Stimulated activated CD8-positive, alpha-beta memory T cell treated with anti-CD3 and anti-CD28 coated beads, Interleukin-7, amount 100 ng/mL, for 24 hours (primary cell): ENCODE results near the gene CACNB1.

Experiments
- DNase-seq: peaks from one replicate; pipeline ENCODE4 v3.0.0-alpha.2; 2020; ENCODE audit warnings: low read depth

Gene CACNB1

DNA sequence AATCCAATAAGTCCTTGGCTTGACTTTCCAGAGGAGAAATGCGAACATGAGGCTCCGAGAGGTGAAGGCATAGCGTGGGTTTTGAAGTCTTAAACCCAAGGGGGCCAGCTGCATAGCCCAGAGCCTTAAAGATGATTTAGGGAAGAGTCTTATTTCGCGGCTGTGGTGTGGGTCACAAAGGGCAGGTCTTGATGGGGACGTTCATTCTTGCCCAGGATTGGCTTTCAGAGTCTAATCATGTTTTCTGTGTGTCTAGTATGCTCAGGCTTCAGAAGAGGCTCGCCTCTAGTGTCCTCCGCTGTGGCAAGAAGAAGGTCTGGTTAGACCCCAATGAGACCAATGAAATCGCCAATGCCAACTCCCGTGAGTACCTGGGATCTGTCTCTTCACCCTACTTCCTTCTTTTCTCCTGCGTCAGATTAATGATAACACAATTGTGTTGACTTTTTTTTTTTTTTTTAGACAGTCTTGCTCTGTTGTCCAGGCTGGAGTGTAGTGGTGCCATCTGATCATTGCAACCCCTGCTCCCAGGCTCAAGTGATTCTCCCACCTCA lies 3.6 kb upstream of the CACNB1 start:
- DNase-seq = no peak

DNA sequence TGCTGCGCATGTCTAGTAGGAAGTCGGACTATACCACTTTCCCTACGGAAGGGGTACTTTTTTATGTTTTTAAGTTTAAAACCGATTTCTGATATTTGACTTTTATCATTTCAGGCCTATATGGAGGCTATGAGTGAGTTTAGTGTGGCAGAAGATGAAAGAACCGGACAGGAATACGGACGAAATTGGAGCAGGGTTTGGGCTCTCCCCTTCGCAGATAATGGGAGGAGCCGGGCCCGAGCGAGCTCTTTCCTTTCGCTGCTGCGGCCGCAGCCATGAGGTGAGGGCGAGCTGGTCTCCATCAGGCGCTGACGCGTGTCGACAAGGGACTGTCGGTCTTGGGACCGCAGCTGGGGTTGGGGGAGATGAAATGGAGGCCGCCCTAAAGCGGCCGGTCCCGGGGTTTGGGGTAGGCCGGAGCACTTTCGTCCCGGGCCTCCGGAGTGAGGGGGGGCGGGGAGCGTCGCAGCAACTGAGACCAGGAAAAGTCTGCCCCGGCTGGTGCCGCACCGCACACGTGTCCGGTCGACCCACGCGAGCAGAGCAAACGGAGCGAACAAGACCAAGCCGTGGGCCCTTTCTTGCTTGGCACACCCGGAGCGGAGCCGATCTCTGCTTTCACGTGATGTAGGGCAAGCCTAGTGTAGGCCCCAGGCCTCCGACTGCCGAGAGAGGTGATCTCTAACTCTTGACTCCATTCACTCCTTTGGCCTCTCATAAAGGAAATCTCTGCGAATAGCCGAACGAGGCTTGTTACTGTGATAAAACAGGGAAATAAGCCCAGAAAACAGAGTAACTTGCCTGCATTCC lies 2.8 kb upstream of the CACNB1 start, which contains the start of gene RPL19:
Gene RPL19, plus strand, starts transcription at position 214 of the 810 bp plus-strand sequence. Its CDS starts 62 bp downstream, at position 276.
- DNase-seq = peak; percentile 51

DNA sequence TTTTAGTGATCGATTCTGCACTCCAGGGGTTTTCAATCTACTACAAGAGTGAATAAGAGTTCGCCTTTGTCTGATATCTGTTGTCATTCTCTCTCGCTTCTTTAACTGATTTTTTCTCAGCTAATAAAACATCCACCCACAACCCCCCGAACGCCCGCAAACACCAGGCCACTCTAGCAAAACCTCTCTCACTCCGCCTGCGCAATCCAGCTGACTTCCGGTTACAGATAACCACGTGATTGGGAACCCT lies 2.3 kb upstream of the CACNB1 start:
- peak; percentile 79 for DNase-seq

DNA sequence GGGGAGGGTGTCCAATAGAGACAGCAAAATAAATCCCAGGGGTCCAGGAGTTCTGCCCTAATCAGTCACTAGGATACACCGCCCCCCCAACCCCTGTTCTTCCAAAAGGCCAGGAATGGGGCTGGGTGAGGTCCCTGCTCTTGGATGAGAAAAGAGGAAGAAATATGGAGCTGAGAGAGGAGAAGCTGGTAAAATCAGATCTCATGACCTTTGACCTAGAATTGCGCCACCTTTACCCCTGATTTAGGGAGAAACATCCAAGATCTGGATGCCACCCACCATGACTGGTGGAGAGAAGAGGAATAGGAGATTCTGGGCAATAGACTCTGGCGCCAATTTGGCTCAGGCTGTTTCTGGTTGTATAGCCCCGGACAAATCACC lies 707 bp upstream of the CACNB1 start:
- DNase-seq = no peak

DNA sequence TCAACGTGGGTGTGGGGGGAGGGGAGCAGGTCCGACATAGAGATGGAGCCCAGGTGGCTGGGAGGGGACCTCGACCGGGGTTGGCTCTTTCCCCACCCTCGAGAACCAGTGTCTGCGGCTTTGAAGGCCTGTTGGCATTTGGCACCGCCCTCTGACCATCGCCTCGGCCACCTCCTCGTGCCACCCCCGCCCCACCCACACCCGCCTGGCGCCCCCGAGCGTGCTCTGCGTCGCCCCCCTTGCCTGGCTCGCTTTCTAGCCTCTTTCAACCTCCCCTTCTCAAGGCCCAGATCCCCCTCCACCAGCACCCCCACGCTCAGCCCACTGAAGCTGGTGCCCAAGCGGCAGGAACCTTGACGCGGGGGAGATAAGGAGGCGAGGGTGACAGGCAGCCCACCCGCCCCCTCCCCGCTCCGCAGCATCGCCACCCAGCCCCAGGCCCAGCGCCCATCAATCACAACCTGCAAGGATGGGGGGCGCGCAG lies 619 bp downstream of the CACNB1 start:
- DNase-seq = no peak

DNA sequence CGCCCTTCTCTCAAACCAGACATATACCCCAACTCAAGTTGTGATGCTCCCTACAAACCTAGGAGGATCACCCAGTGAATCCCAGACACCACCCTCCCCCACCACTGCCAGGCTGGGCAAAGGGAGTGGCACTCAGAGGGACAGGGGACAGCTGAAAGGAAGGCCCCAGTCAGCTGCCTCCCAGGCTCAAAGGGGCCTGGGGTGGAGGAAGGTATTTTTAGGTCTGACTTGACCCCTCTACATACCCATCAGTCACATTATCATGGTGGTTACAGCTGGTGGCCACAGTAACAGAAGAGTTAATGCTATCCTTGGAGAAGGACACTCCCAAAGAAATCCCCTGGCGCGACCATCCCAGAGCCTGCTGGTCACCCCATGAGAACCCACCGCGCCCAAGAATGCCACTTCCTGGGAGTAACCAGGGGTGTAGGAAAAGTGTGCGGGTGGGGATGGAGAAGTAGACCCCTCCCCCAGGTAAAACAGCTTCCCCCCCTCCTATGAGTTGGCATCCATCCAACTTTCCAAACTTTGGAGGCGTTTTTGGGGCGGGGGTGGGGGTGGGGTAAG lies 1.1 kb downstream of the CACNB1 start:
- no peak for DNase-seq

DNA sequence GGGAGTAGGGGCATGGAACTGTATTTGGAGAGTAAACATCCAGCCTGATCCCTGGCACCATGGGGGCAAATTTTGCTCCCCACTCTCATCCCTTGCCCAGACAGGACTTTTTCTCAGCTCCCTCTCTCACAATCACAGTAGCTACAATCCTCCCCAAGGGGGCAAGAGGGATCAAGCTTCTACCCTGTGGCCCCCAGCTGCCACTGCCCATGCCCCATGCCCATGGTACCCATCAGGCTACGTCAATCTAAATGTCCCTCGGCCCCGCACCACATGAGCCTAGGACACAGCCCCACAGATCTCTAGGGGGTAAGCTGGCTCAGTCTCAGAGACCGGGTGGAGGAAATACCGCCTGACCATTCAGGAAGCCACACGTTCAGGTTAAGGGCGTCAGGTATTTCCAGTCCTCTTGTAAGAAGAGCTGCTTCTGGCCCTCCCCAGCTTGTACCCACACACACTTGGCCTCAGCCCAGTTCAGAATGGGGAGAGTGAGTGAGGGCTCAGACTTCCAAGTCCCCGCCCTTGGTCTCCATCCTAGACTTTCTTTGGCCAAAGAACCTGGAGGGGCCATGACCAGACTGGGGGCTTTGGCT lies 1.8 kb downstream of the CACNB1 start:
- DNase-seq = no peak

DNA sequence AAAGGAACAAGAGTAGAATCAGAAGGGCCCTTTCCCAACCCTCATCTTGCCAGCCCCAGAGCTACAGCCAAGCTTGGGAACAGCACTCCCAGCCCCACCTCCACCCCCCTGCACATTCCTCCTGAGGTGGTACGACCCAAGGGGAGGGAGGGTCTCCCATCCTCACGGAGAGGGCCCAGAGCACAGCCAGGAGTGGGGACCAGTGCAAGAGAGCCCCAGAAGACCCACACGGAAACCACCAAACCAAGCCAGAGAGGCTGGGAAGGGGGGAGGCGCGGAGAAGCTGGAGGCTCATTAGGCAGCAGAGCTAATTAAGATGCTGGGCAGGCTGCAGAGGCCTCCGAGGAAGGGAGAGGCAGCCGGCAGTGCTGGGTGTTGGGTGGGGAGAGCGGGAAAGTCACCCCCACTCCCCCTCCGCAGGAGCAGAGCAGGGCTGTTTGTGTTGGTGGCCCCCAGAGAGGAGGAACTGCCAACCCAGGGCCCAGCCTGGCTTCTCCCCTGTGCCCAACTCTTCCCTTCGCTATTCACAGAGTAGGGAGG lies 2.4 kb downstream of the CACNB1 start:
- no peak for DNase-seq

DNA sequence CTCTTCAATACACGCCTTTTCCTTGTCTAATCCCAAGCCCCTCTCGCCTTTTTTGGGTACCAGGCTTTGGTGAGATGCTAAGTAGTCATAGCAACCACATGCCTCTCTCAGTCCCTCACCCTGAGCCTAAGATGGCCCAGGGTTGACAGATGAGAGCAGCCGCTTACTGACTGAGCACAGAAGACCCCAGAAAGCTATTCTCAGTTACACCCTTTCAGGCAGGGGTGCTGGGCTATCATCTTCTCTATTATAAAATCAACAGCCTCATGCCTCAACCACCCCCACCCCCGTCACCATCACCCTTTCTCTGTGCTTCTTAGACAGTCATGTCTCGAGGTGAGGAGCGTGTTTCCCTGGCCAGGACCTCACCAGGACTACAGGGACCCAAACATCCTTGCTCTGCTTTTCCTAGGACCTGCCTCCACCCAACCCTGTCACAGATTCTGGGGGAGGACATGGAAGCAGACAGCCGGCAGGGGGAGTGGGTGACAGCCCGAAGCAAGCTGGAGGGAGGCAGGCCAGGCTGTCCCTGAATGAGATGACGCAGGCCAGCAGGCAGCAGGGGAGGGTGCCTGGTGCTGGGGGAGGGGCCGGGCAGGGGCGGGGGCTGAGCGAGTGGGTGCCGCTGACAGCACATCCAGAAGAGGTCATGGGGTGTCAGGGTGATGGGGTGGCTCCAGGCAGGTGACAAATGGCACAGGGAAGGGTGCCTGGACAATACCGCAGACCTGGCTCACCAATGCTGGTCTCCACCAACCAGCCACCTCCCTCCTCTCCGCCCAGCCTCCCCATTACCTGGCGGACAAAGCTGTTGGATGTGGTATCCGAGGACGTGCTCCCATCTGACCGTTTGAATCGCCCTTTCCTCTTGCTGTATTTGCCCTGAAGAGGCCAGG lies 3.1 kb downstream of the CACNB1 start:
- DNase-seq = no peak

DNA sequence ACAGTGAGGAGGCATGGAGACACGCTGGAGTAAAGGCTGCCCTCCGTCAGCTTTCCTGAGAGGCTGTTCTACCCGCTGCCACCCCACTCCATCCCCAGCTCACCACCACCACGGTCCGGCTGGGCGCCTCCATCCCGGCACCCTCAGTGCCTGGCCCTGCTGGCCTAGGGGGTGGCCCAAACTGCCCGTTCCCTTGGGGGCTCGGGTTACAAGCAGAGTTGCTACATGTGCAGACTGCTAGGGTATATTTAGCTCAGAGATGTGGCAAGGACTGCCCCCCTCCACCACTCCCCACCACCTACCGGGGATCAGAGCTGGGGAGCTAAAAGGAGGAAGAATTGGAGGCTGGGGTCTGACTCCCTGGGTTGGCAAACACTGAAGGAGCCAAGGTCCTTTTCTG lies 4.1 kb downstream of the CACNB1 start:
- no peak for DNase-seq

DNA sequence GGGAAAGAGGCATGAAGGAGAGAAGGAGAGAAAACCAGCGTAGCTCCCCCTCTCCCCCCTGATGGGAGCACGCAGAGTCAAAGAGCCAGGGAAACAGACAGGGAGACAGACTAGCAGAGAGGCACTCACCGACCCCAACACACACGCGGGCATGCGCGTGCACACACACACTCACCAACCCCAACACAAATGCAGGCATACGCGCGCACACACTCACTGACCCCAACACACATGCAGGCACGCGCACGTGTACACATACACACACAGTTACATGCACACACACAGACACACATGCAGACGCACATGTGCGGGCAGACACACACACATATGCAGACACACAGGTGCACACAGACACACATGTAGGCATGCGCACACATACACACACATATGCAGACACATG lies 4.6 kb downstream of the CACNB1 start:
- no peak for DNase-seq

DNA sequence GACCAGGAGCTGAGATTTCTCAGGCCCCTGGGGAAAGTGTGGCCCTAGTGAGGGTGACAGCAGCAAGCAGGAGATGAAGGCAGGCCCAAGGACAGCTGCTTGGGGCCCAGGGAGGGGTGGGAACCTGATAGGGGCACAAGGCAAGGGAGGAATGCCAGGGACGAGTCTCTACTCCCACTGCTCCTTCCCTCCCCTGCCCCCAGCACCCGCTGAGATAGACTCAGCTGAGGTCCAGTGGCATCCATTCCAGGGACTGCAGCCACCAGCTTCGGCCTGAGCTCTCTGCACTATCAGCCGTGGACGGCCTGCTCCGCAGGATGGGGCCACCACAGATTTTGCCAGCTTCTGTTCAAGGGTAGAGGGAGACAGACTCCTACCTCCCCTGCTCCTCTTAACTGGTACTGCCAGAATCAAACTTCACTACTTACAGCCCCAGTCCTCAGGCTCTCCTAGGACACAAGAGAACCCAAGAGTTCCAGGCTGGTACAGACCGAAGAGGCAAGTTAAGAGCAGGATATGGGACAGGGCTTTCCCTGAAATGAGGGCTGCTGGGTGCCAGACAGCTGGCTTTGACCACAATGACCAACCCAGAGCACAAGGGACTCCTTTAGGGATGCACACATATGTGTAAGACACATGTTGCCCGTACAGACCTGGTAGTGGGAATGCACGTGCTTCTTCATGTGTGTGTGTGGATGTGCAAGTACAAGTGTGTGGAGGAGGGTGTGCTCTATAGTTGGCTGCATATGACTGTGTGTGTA lies 5.5 kb downstream of the CACNB1 start:
- DNase-seq = no peak

DNA sequence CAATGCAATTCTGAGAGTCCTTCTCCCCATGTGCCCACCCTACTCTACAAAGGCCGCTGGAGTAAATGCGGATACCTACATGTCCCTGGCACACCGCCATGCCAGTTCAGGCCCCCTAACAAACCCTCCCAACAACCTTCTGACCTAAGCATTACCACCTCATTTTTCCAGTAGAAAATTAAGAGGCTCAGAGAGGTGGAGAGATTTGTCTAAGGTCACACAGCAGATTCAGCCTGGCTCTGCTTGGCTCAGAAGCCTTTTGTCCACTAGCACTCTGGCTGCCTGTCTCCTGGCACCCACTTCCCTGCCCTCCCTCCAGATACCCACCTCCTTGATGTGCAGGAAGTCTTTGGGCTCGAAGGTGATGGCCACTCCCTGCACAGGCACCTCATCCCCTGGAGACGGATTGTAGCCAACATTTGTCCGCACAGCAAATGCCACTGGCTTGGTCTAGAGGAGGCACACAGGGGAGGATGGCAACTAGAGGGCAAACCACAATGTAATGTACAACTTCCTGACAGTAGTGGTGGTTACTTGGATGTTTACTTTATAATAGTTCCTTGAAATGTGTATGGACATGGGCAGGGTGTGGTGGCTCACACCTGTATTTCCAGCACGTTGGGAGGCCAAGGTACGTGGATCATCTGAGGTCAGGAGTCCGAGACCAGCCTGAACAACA lies 10.2 kb downstream of the CACNB1 start:
- no peak for DNase-seq

DNA sequence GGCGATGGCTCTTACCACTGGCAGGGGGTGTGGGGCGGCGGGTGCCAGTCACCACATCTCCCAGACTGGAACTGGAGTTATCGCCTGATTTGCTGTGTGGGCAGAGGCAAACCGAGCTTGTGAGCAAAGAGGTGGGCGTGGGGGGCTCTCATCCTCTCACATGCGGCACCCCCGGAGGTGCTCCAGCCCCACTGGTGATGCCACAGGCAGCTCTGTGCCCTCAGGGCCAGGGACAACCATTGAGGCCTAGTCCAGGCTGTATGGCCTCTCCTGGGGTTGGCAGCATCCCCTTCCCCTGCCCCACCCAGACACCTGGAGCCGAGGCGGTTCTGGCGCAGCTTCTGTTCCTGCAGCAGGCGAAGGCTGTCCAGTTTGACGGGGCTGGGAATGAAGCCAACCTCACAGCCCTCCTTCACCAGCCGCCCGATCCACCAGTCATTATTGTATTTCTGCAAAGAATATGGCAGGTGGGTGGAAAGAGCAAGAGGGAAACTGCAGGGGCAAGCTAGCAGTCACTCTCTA lies 10.9 kb downstream of the CACNB1 start:
- DNase-seq = no peak

DNA sequence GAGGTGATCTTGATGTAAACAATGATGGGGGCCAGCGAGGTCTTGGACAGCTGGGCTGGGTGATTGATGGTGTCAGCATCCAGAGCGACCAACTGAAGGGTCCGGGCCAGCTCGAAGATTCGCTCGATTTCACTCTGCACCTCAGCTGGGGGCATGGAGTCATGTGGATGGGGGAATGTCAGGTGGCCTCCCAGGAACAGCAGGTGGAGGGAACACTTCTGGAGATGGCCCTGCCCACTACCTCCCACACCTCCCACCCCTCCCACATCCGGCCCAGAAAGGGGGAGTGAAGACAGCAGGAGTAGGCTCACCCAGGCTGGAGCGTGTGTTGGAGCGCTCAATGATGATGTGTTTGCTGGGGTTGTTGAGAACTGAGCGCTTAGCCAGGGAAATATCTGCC lies 13.7 kb downstream of the CACNB1 start:
- DNase-seq = no peak

DNA sequence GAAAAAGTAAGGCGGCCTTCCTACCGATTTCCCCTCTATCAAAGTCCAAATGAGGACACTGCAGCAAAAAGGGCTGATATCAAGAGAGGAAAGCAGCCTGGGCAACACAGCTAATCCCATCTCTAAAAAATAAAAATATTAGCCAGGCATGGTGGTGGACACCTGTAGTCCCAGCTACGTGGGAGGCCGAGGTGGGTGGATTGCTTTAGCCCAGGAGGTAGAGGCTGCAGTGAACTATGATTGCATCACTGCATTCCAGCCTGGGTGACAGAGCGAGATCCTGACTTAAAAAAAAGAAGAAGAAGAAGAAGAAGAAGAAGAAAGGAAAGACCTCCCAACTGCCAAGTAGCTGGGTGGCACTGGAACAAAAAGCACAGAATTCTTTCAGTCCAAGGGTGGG lies 14.4 kb downstream of the CACNB1 start:
- DNase-seq = no peak

DNA sequence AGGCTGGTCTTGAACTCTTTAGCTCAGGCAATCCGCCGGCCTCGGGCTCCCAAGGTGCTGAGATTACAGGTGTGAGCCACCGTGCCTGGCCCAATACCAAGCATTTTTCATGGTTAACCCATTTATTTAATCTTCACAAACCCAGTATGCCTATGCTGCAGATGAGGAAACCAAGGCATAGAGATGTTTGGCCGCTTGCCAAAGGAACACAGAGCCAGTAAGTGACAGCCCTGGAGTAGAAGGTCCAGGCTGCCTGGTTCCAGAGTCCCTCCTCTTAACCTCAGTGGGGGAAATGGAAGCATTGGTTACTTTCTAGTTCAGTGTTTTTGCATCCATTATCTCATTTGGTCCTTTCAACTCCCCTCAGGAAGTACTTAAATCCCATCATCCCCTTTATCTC lies 16.2 kb downstream of the CACNB1 start:
- no peak for DNase-seq

DNA sequence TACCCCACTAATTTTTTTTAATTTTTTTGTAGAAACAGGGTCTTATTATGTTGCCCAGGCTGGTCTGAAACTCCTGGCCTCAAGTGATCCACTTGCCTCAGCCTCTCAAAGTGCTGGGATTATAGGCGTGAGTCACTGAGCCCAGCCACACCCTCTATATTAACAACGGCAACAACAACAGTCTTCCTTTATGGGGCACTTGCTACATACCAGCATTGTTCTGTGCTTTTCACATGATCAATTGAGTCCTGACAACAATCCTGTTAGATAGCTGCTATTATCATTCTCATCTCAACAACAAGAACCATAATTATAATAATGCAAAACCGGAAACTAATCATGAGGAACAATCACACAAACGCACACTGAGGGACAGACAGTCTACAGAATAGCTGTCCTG lies 18.9 kb downstream of the CACNB1 start:
- DNase-seq = no peak

DNA sequence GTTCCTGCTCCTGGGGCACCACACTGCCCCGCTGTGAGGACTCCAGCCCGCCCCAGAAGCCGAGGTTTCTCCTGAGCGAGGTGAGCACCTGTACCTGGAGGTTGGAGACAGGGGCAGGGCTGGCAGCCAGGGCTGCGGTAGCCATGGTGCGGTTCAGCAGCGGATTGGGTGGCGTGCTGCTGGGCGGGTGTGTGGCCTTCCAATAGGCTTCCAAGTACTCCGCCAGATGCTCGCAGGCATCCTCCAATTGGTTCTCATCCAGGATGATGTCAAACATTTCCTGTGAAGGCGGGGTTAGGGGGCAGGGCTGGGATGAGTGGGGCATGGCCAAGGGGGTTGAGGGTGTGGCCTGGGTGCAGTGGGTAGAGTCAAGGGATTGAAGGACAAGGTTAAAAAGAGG lies 20.2 kb downstream of the CACNB1 start:
- no peak for DNase-seq

DNA sequence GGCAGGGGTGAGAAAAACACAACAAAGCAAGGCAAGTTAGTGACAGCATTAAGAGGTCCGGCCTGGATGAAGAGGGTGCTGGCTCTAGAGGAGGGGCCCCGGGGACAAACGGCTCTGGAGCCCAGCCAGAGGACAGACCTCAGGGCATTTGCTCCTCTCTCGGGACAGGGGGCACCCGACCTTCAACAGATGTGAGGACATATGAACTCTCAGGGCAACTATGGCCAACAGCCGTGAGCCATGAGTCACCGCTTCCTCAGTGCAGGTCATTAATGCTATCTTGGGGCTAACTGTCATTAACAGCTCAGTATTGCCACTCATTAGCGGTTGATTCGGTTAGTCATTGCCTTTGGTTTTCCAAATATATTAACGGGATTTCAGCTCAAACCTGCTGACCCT lies 21.8 kb downstream of the CACNB1 start:
- no peak for DNase-seq
